Fibroblast of mammary gland (primary cell): ENCODE data around the gene HDAC10.

Experiments used
- DNase-seq: peaks from one replicate; pipeline ENCODE4 v3.0.0-alpha.2; 2010; ENCODE audit warnings: low read depth
- H3K4me3 ChIP-seq: 2 replicates; pipeline ENCODE4 v1.5.1; 2011; ENCODE audit warnings: low read depth, mild to moderate bottlenecking, low read length, moderate library complexity; ENCODE audit not compliant: control insufficient read depth
- TF ChIP-seq, protein P1 (sequence below): conservative IDR thresholded peaks from 2 replicates; pipeline ENCODE4 v1.5.1; 2011; ENCODE audit warnings: low read depth, low read length, inconsistent platforms; ENCODE audit not compliant: control insufficient read depth, insufficient read depth

Gene HDAC10, protein sequence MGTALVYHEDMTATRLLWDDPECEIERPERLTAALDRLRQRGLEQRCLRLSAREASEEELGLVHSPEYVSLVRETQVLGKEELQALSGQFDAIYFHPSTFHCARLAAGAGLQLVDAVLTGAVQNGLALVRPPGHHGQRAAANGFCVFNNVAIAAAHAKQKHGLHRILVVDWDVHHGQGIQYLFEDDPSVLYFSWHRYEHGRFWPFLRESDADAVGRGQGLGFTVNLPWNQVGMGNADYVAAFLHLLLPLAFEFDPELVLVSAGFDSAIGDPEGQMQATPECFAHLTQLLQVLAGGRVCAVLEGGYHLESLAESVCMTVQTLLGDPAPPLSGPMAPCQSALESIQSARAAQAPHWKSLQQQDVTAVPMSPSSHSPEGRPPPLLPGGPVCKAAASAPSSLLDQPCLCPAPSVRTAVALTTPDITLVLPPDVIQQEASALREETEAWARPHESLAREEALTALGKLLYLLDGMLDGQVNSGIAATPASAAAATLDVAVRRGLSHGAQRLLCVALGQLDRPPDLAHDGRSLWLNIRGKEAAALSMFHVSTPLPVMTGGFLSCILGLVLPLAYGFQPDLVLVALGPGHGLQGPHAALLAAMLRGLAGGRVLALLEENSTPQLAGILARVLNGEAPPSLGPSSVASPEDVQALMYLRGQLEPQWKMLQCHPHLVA

DNA sequence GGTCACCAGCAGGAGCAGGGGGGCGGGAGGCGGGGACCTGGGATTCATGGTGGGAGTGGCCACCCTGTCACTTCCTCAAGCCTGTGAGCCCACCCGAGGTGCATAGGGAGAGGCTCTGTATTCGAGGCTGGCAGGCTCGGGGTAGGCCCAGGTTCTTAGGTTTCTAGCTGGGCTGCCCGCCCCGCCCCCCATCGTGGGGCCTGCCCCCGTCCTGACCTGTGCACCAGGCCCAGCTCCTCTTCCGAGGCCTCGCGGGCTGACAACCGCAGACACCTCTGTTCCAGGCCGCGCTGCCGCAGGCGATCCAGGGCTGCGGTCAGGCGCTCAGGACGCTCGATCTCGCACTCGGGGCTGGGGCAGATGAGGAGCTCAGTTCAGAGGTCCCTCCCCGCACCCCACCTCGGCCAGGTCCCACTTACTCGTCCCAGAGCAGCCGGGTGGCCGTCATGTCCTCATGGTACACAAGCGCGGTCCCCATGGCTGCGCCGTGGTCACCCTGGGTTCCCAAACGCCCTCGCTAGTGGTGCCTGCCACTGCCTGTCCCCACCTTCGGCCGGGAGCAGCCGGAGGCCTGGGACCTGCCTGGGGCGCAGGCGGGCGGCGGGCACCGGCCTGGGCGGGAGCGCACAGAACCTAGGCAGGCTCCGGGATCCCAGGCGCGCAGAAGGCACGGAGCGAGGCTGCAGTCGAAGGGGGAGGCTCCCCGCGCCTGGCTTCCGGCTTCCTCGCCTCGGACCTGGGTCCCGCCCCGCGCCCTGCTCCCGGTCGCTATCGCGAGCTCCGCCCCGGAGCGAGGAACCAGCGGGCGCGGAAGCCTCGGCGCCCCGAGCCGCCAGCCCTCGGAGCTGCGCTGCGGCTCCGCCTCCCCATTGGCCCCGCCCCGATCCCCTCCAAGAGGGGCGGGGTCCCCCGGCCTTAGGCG lies at the start of gene HDAC10:
HDAC10 (minus strand) TSS at position 711 of the 922 bp plus-strand sequence; CDS start at position 478, 233 bp downstream.
- H3K4me3 ChIP-seq = peak within 1 kb of the TSS; percentile 66
- TF ChIP-seq, protein P1, sequence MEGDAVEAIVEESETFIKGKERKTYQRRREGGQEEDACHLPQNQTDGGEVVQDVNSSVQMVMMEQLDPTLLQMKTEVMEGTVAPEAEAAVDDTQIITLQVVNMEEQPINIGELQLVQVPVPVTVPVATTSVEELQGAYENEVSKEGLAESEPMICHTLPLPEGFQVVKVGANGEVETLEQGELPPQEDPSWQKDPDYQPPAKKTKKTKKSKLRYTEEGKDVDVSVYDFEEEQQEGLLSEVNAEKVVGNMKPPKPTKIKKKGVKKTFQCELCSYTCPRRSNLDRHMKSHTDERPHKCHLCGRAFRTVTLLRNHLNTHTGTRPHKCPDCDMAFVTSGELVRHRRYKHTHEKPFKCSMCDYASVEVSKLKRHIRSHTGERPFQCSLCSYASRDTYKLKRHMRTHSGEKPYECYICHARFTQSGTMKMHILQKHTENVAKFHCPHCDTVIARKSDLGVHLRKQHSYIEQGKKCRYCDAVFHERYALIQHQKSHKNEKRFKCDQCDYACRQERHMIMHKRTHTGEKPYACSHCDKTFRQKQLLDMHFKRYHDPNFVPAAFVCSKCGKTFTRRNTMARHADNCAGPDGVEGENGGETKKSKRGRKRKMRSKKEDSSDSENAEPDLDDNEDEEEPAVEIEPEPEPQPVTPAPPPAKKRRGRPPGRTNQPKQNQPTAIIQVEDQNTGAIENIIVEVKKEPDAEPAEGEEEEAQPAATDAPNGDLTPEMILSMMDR = no peak
- peak; percentile 69 for DNase-seq

DNA sequence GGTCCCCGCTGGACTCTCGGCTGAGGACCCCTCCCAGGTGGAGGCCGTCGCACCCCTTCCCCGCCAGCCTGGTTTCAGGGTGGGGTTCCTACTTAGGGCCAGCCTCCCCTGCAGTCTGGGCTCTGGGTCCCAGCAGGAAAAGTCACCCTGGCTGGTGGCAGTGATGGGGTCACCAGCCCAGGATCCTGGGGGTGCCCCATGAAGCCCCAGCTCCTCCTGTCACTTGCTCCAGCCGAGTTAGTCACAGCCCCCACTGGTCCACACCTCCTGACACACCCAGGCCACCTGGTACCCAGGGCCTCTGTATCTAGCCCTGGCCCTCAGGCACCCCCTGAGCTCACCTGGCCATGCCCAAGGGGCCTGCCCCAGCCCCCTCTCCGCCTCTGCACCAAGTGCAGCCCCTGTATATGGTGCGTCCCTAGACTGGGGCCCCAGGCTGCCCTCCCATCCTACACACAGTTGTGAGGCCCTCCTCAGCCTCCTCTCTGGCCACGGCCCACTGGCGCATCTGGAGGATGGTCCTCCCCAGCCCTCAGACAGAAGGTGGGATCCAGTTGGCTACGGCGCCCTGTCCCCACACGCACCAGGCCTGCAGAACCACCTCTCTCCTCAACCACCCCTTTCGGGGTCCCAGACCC lies 49.7 kb upstream of the HDAC10 start:
- TF ChIP-seq, protein P1 = no peak
- no peak overlapping the region for H3K4me3 ChIP-seq
- no peak for DNase-seq

DNA sequence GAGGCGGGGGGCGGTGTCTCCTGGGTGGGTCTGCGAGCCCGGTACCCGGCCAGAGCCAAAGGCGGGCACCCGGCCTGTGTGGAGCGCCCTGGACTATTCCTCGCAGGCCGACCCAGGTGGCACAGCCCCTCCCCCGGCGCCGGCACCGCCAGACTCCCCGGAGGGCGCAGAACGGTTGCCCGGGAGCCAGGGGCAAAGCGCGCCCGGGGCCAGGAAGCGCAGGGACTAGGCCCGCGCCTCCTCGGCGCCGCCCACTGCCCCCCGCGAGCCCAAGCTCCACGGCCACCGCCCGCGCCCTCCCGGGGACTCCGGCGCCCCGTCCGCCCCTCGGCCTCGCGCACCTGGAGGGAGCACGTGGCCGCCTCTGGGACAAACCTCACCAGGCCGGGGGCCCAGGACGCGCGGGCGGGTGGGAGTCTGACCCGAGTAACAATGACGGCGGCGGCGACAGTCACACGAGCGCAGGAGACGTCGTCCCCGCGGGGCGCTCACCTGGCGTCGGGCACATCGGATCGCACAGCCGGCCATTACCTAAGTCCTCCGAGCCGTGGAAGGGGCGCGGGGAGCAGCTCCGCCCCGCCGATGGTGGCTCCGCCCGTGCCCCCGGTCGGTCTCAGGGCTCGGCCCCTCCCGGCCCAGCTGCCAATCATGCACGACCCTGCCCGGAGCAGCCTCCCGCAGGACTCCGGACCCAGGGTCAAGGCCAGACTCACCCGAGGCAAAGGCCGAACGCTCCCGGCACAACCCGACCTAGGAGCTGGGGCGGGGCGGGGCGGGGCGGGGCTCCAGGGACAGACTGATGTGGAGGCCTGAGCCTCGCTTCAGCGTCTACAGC lies 48.9 kb upstream of the HDAC10 start:
- H3K4me3 ChIP-seq = no peak overlapping the region
- no peak for DNase-seq
- TF ChIP-seq, protein P1 = no peak

DNA sequence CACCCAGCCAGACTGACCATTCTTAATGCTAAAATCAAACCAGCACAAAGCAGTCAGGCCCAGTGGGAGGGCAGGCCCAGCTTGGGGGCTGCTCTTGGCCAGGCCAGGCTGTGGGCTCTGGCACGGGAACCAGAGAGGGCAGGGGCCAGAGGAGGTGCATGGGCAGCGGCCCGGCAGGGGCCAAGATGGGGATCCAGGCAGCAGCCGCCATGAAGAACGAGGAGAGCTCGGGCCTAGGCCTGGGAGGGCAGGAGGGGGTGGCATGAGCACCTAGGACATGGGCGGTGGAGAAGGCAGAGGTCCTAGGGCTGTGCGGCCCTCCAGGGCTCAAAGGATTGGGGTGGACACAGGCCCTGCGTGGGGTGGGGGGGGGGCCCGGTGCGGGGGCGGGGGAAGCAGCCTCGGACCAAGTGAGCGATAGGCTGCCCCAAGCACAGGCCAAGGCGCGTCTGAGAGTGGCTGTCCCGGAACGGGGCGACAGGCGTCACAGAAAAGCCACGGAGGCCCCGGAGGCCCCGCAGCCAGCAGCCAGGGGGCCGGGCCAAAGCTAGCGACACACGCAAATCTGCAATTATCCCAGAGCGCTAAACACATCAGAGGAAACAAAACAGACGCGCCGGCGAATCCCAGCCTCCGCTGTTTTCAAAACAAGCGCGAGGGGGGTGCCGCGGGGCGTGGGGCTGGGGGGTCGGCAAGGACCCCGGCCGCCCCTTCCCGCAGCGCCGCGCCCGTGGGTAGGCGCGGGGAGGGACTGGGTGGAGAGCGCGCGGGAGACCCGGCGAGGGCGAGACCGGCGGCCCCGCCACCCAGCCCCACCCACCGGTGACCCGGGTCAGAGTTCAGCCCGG lies 48.1 kb upstream of the HDAC10 start:
- DNase-seq = no peak
- TF ChIP-seq, protein P1 = no peak
- no peak overlapping the region for H3K4me3 ChIP-seq

DNA sequence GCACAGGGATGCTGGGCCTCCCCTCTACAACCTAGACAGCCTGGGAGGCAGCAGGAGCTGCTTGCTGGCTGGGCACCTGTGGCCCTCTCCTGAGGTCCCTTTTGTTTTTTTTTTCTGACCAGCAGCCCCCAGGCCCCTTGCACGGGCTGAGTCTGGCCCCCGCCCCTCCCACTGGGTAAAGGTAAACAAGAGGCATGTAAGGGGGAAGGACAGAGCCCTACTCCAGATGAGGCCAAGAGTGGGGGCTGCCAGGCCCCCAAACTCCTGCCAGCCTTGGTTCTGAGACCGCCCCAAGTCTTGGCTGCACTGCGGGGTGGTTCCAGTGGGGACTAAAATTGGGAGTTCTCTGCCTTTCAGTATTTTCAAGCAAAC lies 47.2 kb upstream of the HDAC10 start:
- DNase-seq = no peak
- H3K4me3 ChIP-seq = no peak overlapping the region
- TF ChIP-seq, protein P1 = no peak
